ENCODE results near the gene HSDL2.
"Not testable (repeated sequence)": the region's sequence is repeated elsewhere in the genome, so short reads cannot be mapped to it uniquely, and the experiment has no call there.

HSDL2 gene

GRCh38 chr9:112396416-112396815 is 16.5 kb downstream of the HSDL2 start:
- no peak for TF ChIP-seq JUND (IDR thresholded peaks at IDR 0.05; ENCODE audit: low read depth)
- in situ Hi-C loops (cut with HindIII; ENCODE audit: low pct_unique_long_range_greater_than_20kb, low sequenced_read_pairs): no loop called here
- DNase-seq (ENCODE audit: low read depth in 1 of 2, low spot score in 1 of 2): no peak

GRCh38 chr9:112396872-112397271 is 17.0 kb downstream of the HSDL2 start:
- peak in 1 of 2 experiments; percentile 65 for DNase-seq (ENCODE audit: low read depth in 1 of 2, low spot score in 1 of 2)
- in situ Hi-C loops (cut with HindIII; ENCODE audit: low pct_unique_long_range_greater_than_20kb, low sequenced_read_pairs): no loop called here
- TF ChIP-seq JUND (IDR thresholded peaks at IDR 0.05; ENCODE audit: low read depth): no peak

GRCh38 chr9:112401175-112401815 is 21.4 kb downstream of the HSDL2 start:
- DNase-seq (ENCODE audit: low read depth in 1 of 2, low spot score in 1 of 2): no peak
- TF ChIP-seq JUND (IDR thresholded peaks at IDR 0.05; ENCODE audit: low read depth): no peak
- in situ Hi-C loops (cut with HindIII; ENCODE audit: low pct_unique_long_range_greater_than_20kb, low sequenced_read_pairs): no loop called here

GRCh38 chr9:112403614-112404201 is 23.8 kb downstream of the HSDL2 start:
- 0 out of 2 replicates have a peak, but pooled peaks have one; percentile 41 for TF ChIP-seq JUND (IDR thresholded peaks at IDR 0.05; ENCODE audit: low read depth)
- peak in 1 of 2 experiments; percentile 20 for DNase-seq (ENCODE audit: low read depth in 1 of 2, low spot score in 1 of 2)
- in situ Hi-C loops (cut with HindIII; ENCODE audit: low pct_unique_long_range_greater_than_20kb, low sequenced_read_pairs): no loop called here

- in situ Hi-C loops (cut with HindIII; ENCODE audit: low pct_unique_long_range_greater_than_20kb, low sequenced_read_pairs): no loop called here
- DNase-seq (ENCODE audit: low read depth in 1 of 2, low spot score in 1 of 2): no peak
- no peak for TF ChIP-seq JUND (IDR thresholded peaks at IDR 0.05; ENCODE audit: low read depth)
These were observed 24.6 kb downstream of the HSDL2 start for GRCh38 chr9:112404508-112404932.

- DNase-seq (ENCODE audit: low read depth in 1 of 2, low spot score in 1 of 2): no peak
- in situ Hi-C loops (cut with HindIII; ENCODE audit: low pct_unique_long_range_greater_than_20kb, low sequenced_read_pairs): no loop called here
- TF ChIP-seq JUND (IDR thresholded peaks at IDR 0.05; ENCODE audit: low read depth): no peak
These were observed 28.4 kb downstream of the HSDL2 start for GRCh38 chr9:112408275-112408674.

GRCh38 chr9:112408819-112409218 is 28.9 kb downstream of the HSDL2 start:
- in situ Hi-C loops (cut with HindIII; ENCODE audit: low pct_unique_long_range_greater_than_20kb, low sequenced_read_pairs): no loop called here
- TF ChIP-seq JUND (IDR thresholded peaks at IDR 0.05; ENCODE audit: low read depth): no peak
- no peak for DNase-seq (ENCODE audit: low read depth in 1 of 2, low spot score in 1 of 2)

GRCh38 chr9:112409758-112410157 is 29.9 kb downstream of the HSDL2 start:
- in situ Hi-C loops (cut with HindIII; ENCODE audit: low pct_unique_long_range_greater_than_20kb, low sequenced_read_pairs): no loop called here
- no peak for TF ChIP-seq JUND (IDR thresholded peaks at IDR 0.05; ENCODE audit: low read depth)
- no peak for DNase-seq (ENCODE audit: low read depth in 1 of 2, low spot score in 1 of 2)

- in situ Hi-C loops (cut with HindIII; ENCODE audit: low pct_unique_long_range_greater_than_20kb, low sequenced_read_pairs): no loop called here
- no peak for TF ChIP-seq JUND (IDR thresholded peaks at IDR 0.05; ENCODE audit: low read depth)
These were observed 31.7 kb downstream of the HSDL2 start for GRCh38 chr9:112411626-112412027.

GRCh38 chr9:112413728-112414127 is 33.8 kb downstream of the HSDL2 start:
- in situ Hi-C loops (cut with HindIII; ENCODE audit: low pct_unique_long_range_greater_than_20kb, low sequenced_read_pairs); DNase-seq (ENCODE audit: low read depth in 1 of 2, low spot score in 1 of 2): not testable (repeated sequence)

More at GRCh38 chr9:112411626-112412027, 31.7 kb downstream of the HSDL2 start:
- no peak for DNase-seq (ENCODE audit: low read depth in 1 of 2, low spot score in 1 of 2)

- TF ChIP-seq JUND (IDR thresholded peaks at IDR 0.05; ENCODE audit: low read depth): no peak
- DNase-seq (ENCODE audit: low read depth in 1 of 2, low spot score in 1 of 2): no peak
- in situ Hi-C loops (cut with HindIII; ENCODE audit: low pct_unique_long_range_greater_than_20kb, low sequenced_read_pairs): no loop called here
These were observed 40.3 kb downstream of the HSDL2 start for GRCh38 chr9:112420208-112420607.

- in situ Hi-C loops (cut with HindIII; ENCODE audit: low pct_unique_long_range_greater_than_20kb, low sequenced_read_pairs): no loop called here
- TF ChIP-seq JUND (IDR thresholded peaks at IDR 0.05; ENCODE audit: low read depth): no peak
- no peak for DNase-seq (ENCODE audit: low read depth in 1 of 2, low spot score in 1 of 2)
These were observed 41.9 kb downstream of the HSDL2 start for GRCh38 chr9:112421771-112422222.

- DNase-seq (ENCODE audit: low read depth in 1 of 2, low spot score in 1 of 2): no peak
- in situ Hi-C loops (cut with HindIII; ENCODE audit: low pct_unique_long_range_greater_than_20kb, low sequenced_read_pairs): no loop called here
- TF ChIP-seq JUND (IDR thresholded peaks at IDR 0.05; ENCODE audit: low read depth): no peak
These were observed 42.7 kb downstream of the HSDL2 start for GRCh38 chr9:112422417-112423148.
